Measurements from ENCODE around the gene LTN1. TPM values are rescaled to one million over a fixed set of nuclear protein-coding genes. Genes with fewer than 3 reads are reported as not detected.

Gene LTN1
- total and polyA plus RNA-seq, 2 donors from 2014 or later, result 3.6 to 25.0 TPM

- Histone ChIP-seq H3K27ac (ENCODE audit: low read depth in 2 of 2, low read length in 2 of 2) (no peak overlapping the region), H3K36me3 (ENCODE audit: control insufficient read depth in 2 of 3, insufficient read depth in 3 of 3, low read length in 3 of 3) (peaks cover 13 to 23% (median 16%) of the 10 kb centered on the region in 3 donors), H3K4me1 (ENCODE audit: control insufficient read depth in 2 of 3, insufficient read depth in 2 of 3, low read depth in 1 of 3, low read length in 3 of 3) (no peaks in the 10 kb centered on the region), H3K9me3 (ENCODE audit: control insufficient read depth in 2 of 3, insufficient read depth in 1 of 3, low read length in 3 of 3) (no peaks in the 10 kb centered on the region), H3K9ac (ENCODE audit: low read length in 3 of 3) (no peak overlapping the region), H3K4me3 (ENCODE audit: low read length in 3 of 3) (no peak overlapping the region), H3K27me3 (ENCODE audit: control insufficient read depth, insufficient read depth, low read length) (no peaks in the 10 kb centered on the region)
- intact Hi-C loops (cut with DNase I), result no loop called here
- DNase-seq, result no peak
- FAIRE-seq, result no peak
- TF ChIP-seq CTCF (IDR thresholded peaks at IDR 0.05; ENCODE audit: borderline replicate concordance, extremely low read depth, insufficient read depth), result no peak
Observed at GRCh38 chr21:28949318-28949717, 43.4 kb downstream of the LTN1 start.

- Histone ChIP-seq H3K9me3 (ENCODE audit: control insufficient read depth in 2 of 3, insufficient read depth in 1 of 3, low read length in 3 of 3) (no peaks in the 10 kb centered on the region), H3K27ac (ENCODE audit: low read depth in 2 of 2, low read length in 2 of 2) (no peak overlapping the region), H3K4me1 (ENCODE audit: control insufficient read depth in 2 of 3, insufficient read depth in 2 of 3, low read depth in 1 of 3, low read length in 3 of 3) (no peaks in the 10 kb centered on the region), H3K36me3 (ENCODE audit: control insufficient read depth in 2 of 3, insufficient read depth in 3 of 3, low read length in 3 of 3) (peaks cover 11 to 25% (median 12%) of the 10 kb centered on the region in 3 donors), H3K4me3 (ENCODE audit: low read length in 3 of 3) (no peak overlapping the region), H3K27me3 (ENCODE audit: control insufficient read depth, insufficient read depth, low read length) (no peaks in the 10 kb centered on the region), H3K9ac (ENCODE audit: low read length in 3 of 3) (no peak overlapping the region)
- DNase-seq (no peak), FAIRE-seq (no peak)
- no peak for TF ChIP-seq CTCF (IDR thresholded peaks at IDR 0.05; ENCODE audit: borderline replicate concordance, extremely low read depth, insufficient read depth)
- intact Hi-C loops (cut with DNase I), result no loop called here
Observed at GRCh38 chr21:28944296-28944695, 48.4 kb downstream of the LTN1 start.

GRCh38 chr21:28943631-28944030 lies 49.0 kb downstream of the LTN1 start:
- no peak for TF ChIP-seq CTCF (IDR thresholded peaks at IDR 0.05; ENCODE audit: borderline replicate concordance, extremely low read depth, insufficient read depth)
- no peaks in the 10 kb centered on the region for H3K9me3 ChIP-seq (ENCODE audit: control insufficient read depth in 2 of 3, insufficient read depth in 1 of 3, low read length in 3 of 3)
- no peak overlapping the region for H3K4me3 ChIP-seq (ENCODE audit: low read length in 3 of 3)
- H3K9ac ChIP-seq (ENCODE audit: low read length in 3 of 3), result no peak overlapping the region
- no peak overlapping the region for H3K27ac ChIP-seq (ENCODE audit: low read depth in 2 of 2, low read length in 2 of 2)
- peaks cover 11 to 25% (median 11%) of the 10 kb centered on the region in 3 donors for H3K36me3 ChIP-seq (ENCODE audit: control insufficient read depth in 2 of 3, insufficient read depth in 3 of 3, low read length in 3 of 3)
- H3K4me1 ChIP-seq (ENCODE audit: control insufficient read depth in 2 of 3, insufficient read depth in 2 of 3, low read depth in 1 of 3, low read length in 3 of 3), result no peaks in the 10 kb centered on the region
- intact Hi-C loops (cut with DNase I), result no loop called here
- no peak for DNase-seq
- H3K27me3 ChIP-seq (ENCODE audit: control insufficient read depth, insufficient read depth, low read length), result no peaks in the 10 kb centered on the region
- FAIRE-seq, result no peak

- Histone ChIP-seq H3K9me3 (ENCODE audit: control insufficient read depth in 2 of 3, insufficient read depth in 1 of 3, low read length in 3 of 3) (no peaks in the 10 kb centered on the region), H3K4me3 (ENCODE audit: low read length in 3 of 3) (no peak overlapping the region), H3K4me1 (ENCODE audit: control insufficient read depth in 2 of 3, insufficient read depth in 2 of 3, low read depth in 1 of 3, low read length in 3 of 3) (no peaks in the 10 kb centered on the region), H3K9ac (ENCODE audit: low read length in 3 of 3) (no peak overlapping the region), H3K36me3 (ENCODE audit: control insufficient read depth in 2 of 3, insufficient read depth in 3 of 3, low read length in 3 of 3) (peaks cover 4 to 14% (median 12%) of the 10 kb centered on the region in 3 donors), H3K27me3 (ENCODE audit: control insufficient read depth, insufficient read depth, low read length) (no peaks in the 10 kb centered on the region), H3K27ac (ENCODE audit: low read depth in 2 of 2, low read length in 2 of 2) (no peak overlapping the region)
- intact Hi-C loops (cut with DNase I), result no loop called here
- TF ChIP-seq CTCF (IDR thresholded peaks at IDR 0.05; ENCODE audit: borderline replicate concordance, extremely low read depth, insufficient read depth), result no peak
- FAIRE-seq, result no peak
- DNase-seq, result no peak
Observed at GRCh38 chr21:28938726-28939125, 54.0 kb downstream of the LTN1 start.

Measured in kidney (tissue), 14 donors.